Caco-2 (cell line): ENCODE results near the gene TBX4. TPM values are rescaled to one million over a fixed set of nuclear protein-coding genes. Genes with fewer than 3 reads are reported as not detected.

ENCODE experiments used
- BruUV-seq: library from RNA; stranded (reverse); fragments of 400-500 nt; replicated peaks from 2 replicates; lab custom pipeline; 2021; lab: Mats Ljungman, UMichigan
- CTCF ChIA-PET: fragments of 300-600 bp; sonication (Branson Sonifier 250); formaldehyde crosslinking; loops from one replicate; lab custom pipeline; 2022; ENCODE audit warnings: antibody characterized with exemption; lab: Charles Lee
- POLR2A ChIA-PET: fragments of 300-600 bp; sonication (Branson Sonifier 250); formaldehyde crosslinking; loops from one replicate; lab custom pipeline; 2022; ENCODE audit warnings: antibody characterized with exemption; lab: Charles Lee
- DNase-seq, 2 experiments: peaks; one replicate each; pipeline versions ENCODE4 v3.0.0 to v3.0.0-alpha.2; 2020 to 2022
- H3K27me3 ChIP-seq: replicated peaks from 2 replicates; pipeline ENCODE4 v1.6.0; 2011; ENCODE audit warnings: low read length; ENCODE audit not compliant: control insufficient read depth, insufficient read depth
- H3K36me3 ChIP-seq: 2 replicates; pipeline ENCODE4 v1.5.1; 2011; ENCODE audit warnings: low read length; ENCODE audit not compliant: control insufficient read depth, insufficient read depth
- H3K4me1 ChIP-seq: fragments of 250-450 bp; sonication (Bioruptor Pico); 2 replicates; pipeline ENCODE4 v1.5.1; 2020; ENCODE audit warnings: mild to moderate bottlenecking
- H3K4me3 ChIP-seq: 2 replicates; pipeline ENCODE4 v1.5.1; 2011; ENCODE audit warnings: low read depth, mild to moderate bottlenecking, control low read depth, low read length
- H3K9me3 ChIP-seq: fragments of 250-450 bp; sonication (Bioruptor Pico); 2 replicates; pipeline ENCODE4 v1.5.1; 2020; ENCODE audit warnings: mild to moderate bottlenecking, moderate library complexity
- H3K27ac Mint-ChIP-seq: one replicate; pipeline ENCODE4 v1.8.0; 2022; ENCODE audit warnings: mixed read lengths; ENCODE audit not compliant: unreplicated experiment
- H3K27me3 Mint-ChIP-seq: one replicate; pipeline ENCODE4 v1.8.0; 2022; ENCODE audit warnings: mixed read lengths; ENCODE audit not compliant: insufficient read depth, unreplicated experiment
- H3K36me3 Mint-ChIP-seq: one replicate; pipeline ENCODE4 v1.8.0; 2022; ENCODE audit warnings: mild to moderate bottlenecking, mixed read lengths; ENCODE audit not compliant: insufficient read depth, unreplicated experiment
- H3K4me1 Mint-ChIP-seq: one replicate; pipeline ENCODE4 v1.8.0; 2022; ENCODE audit warnings: low read depth, mixed read lengths; ENCODE audit not compliant: unreplicated experiment
- H3K4me3 Mint-ChIP-seq: one replicate; pipeline ENCODE4 v1.8.0; 2022; ENCODE audit warnings: mild to moderate bottlenecking, moderate library complexity, mixed read lengths; ENCODE audit not compliant: unreplicated experiment
- H3K9me3 Mint-ChIP-seq: one replicate; pipeline ENCODE4 v1.8.0; 2022; ENCODE audit warnings: mixed read lengths; ENCODE audit not compliant: unreplicated experiment
- CTCF ChIP-seq, 2 experiments: fragments of 200-600 bp in 1 of 2; IDR thresholded peaks; 1 replicate in 1 of 2; 2 replicates in 1 of 2; pipeline versions ENCODE4 v1.5.1 to v1.8.0; 2011 to 2022; ENCODE audit warnings: antibody characterized with exemption in 1 of 2, control low read depth in 1 of 2, inconsistent platforms in 1 of 2, low read depth in 1 of 2, low read length in 1 of 2, mild to moderate bottlenecking in 1 of 2, moderate library complexity in 1 of 2; ENCODE audit not compliant: insufficient read depth in 1 of 2, severe bottlenecking in 1 of 2, unreplicated experiment in 1 of 2
- intact Hi-C: fragments of 100-400 bp; cut with micrococcal nuclease; formaldehyde crosslinking; loops from one replicate; pipeline ENCODE4 v1.10.0; 2022; ENCODE audit not compliant: unreplicated experiment
- total RNA-seq: library from RNA; stranded (reverse); gene quantifications from 2 replicates; pipeline ENCODE4 v1.2.3, GENCODE V29; 2022

Gene TBX4
- total RNA-seq, 1 experiment from 2014 or later: 2.5 TPM

- H3K27ac Mint-ChIP-seq: peak overlapping the region; percentile 27
- intact Hi-C loops: no loop called here
Measured at GRCh38 chr17:61455324-61456060, 3.3 kb downstream of the TBX4 start.

GRCh38 chr17:61456061-61456681, 3.9 kb downstream of the TBX4 start:
- Histone ChIP-seq H3K36me3 (no peaks in the 10 kb centered on the region), H3K9me3 (peaks cover 8% of the 10 kb centered on the region), H3K27me3 (no peaks in the 10 kb centered on the region), H3K4me3 (no peak overlapping the region), H3K4me1 (peaks cover 44% of the 10 kb centered on the region)
- H3K27ac Mint-ChIP-seq: no peak overlapping the region
- peaks cover 7% of the 10 kb centered on the region for H3K36me3 Mint-ChIP-seq
- POLR2A ChIA-PET: no interaction called here
- BruUV-seq: no TSS peak
- intact Hi-C loops: no loop called here
- no peaks in the 10 kb centered on the region for H3K27me3 Mint-ChIP-seq
- no peak for DNase-seq
- CTCF ChIA-PET: no interaction called here
- TF ChIP-seq CTCF (IDR thresholded peaks at IDR 0.05; ENCODE audit: insufficient read depth in 1 of 2, low read depth in 1 of 2, low read length in 1 of 2, severe bottlenecking in 1 of 2, unreplicated experiment in 1 of 2): no peak
- H3K4me1 Mint-ChIP-seq: peaks cover 40% of the 10 kb centered on the region
- H3K4me3 Mint-ChIP-seq: no peak overlapping the region
- peaks cover 18% of the 10 kb centered on the region for H3K9me3 Mint-ChIP-seq

More at GRCh38 chr17:61455324-61456060, 3.3 kb downstream of the TBX4 start:
- Mint-ChIP-seq H3K9me3 (peaks cover 18% of the 10 kb centered on the region), H3K4me1 (peaks cover 33% of the 10 kb centered on the region), H3K27me3 (no peaks in the 10 kb centered on the region), H3K36me3 (peaks cover under 1% of the 10 kb centered on the region), H3K4me3 (peak overlapping the region; percentile 54)
- no TSS peak for BruUV-seq
- ChIA-PET POLR2A (no interaction called here), CTCF (no interaction called here)
- no peak overlapping the region for H3K4me3 ChIP-seq
- DNase-seq: no peak
- no peaks in the 10 kb centered on the region for H3K36me3 ChIP-seq
- TF ChIP-seq CTCF (IDR thresholded peaks at IDR 0.05; ENCODE audit: insufficient read depth in 1 of 2, low read depth in 1 of 2, low read length in 1 of 2, severe bottlenecking in 1 of 2, unreplicated experiment in 1 of 2): no peak
- peaks cover 40% of the 10 kb centered on the region for H3K4me1 ChIP-seq
- H3K9me3 ChIP-seq: peaks cover 8% of the 10 kb centered on the region
- no peaks in the 10 kb centered on the region for H3K27me3 ChIP-seq

- no peaks in the 10 kb centered on the region for H3K27me3 ChIP-seq
- no peak overlapping the region for H3K27ac Mint-ChIP-seq
- peaks cover 8% of the 10 kb centered on the region for H3K9me3 ChIP-seq
- ChIA-PET POLR2A (no interaction called here), CTCF (no interaction called here)
- H3K36me3 ChIP-seq: no peaks in the 10 kb centered on the region
- H3K4me1 ChIP-seq: peaks cover 49% of the 10 kb centered on the region
- no peaks in the 10 kb centered on the region for H3K27me3 Mint-ChIP-seq
- no peak for DNase-seq
- peaks cover 45% of the 10 kb centered on the region for H3K4me1 Mint-ChIP-seq
- H3K4me3 ChIP-seq: no peak overlapping the region
- no TSS peak for BruUV-seq
- no peak overlapping the region for H3K4me3 Mint-ChIP-seq
- intact Hi-C loops: no loop called here
- TF ChIP-seq CTCF (IDR thresholded peaks at IDR 0.05; ENCODE audit: insufficient read depth in 1 of 2, low read depth in 1 of 2, low read length in 1 of 2, severe bottlenecking in 1 of 2, unreplicated experiment in 1 of 2): no peak
- H3K9me3 Mint-ChIP-seq: peaks cover 18% of the 10 kb centered on the region
- peaks cover 7% of the 10 kb centered on the region for H3K36me3 Mint-ChIP-seq
Measured at GRCh38 chr17:61456688-61457225, 4.5 kb downstream of the TBX4 start.
